K562 (cell line): ENCODE results near the gene FARP1. TPM values are rescaled to one million over a fixed set of nuclear protein-coding genes. Genes with fewer than 3 reads are reported as not detected.

Experiments used
- ATAC-seq: fragments of 200-7000 bp; cut with Tn5 transposase; 3 replicates; pipeline ENCODE4 v1.9.1; 2020; ENCODE audit warnings: moderate library complexity
- BruUV-seq: library from RNA; stranded (reverse); fragments of 400-500 nt; replicated peaks from 2 replicates; lab custom pipeline; 2021; lab: Mats Ljungman, UMichigan
- CTCF ChIA-PET: fragments of 300-600 bp; formaldehyde crosslinking; extraction: SDS; loops from one replicate; lab custom pipeline; 2021; ENCODE audit warnings: low intra/inter-chr PET ratio; lab: Yijun Ruan, JAX
- POLR2A ChIA-PET: fragments of 300-600, 350-650 bp; sonication (Branson Sonifier 250); formaldehyde crosslinking; extraction: SDS; loops from one replicate; lab custom pipeline; 2021; ENCODE audit warnings: antibody characterized with exemption, inconsistent platforms; lab: Yijun Ruan, JAX
- DNase-seq, 4 experiments: peaks; one replicate each; pipeline versions ENCODE4 v3.0.0 to v3.0.0-alpha.2; 2011 to 2018; ENCODE audit warnings: low spot score in 3 of 4, mixed read lengths in 3 of 4; ENCODE audit errors: extremely low read depth in 1 of 4
- FAIRE-seq: peaks from 2 replicates; lab custom pipeline; 2011; peaks lifted over from hg19 to GRCh38; lab: Jason Lieb, UNC
- H2AFZ ChIP-seq: 2 replicates; pipeline ENCODE4 v1.6.0; 2011; ENCODE audit warnings: low read depth, low read length, control low read depth, inconsistent platforms
- H3K27ac ChIP-seq: fragments of 200-600 bp; 3 replicates; pipeline ENCODE4 v1.8.0; 2011; ENCODE audit warnings: low read depth, mild to moderate bottlenecking, control low read depth, inconsistent platforms, low read length, moderate library complexity, mixed read lengths; ENCODE audit errors: extremely low read depth
- H3K27me3 ChIP-seq, 2 experiments: fragments of 300-600 bp in 1 of 2; 2 replicates in 1 of 2; 3 replicates in 1 of 2; pipeline versions ENCODE4 v1.6.0 to v1.8.0; 2011; ENCODE audit warnings: inconsistent platforms in 2 of 2, low read length in 2 of 2, mild to moderate bottlenecking in 1 of 2, mixed read lengths in 1 of 2, moderate library complexity in 1 of 2; ENCODE audit not compliant: control insufficient read depth in 2 of 2, insufficient read depth in 2 of 2
- H3K36me3 ChIP-seq: fragments of 300-600 bp; 3 replicates; pipeline ENCODE4 v1.8.0; 2011; ENCODE audit warnings: mild to moderate bottlenecking, low read length, inconsistent platforms; ENCODE audit not compliant: control insufficient read depth, insufficient read depth
- H3K4me1 ChIP-seq, 2 experiments: fragments of 200-600 bp in 1 of 2; replicated peaks in 1 of 2; 2 replicates in 1 of 2; 3 replicates in 1 of 2; pipeline versions ENCODE4 v1.5.1 to v1.8.0; 2011; ENCODE audit warnings: inconsistent platforms in 2 of 2, low read length in 2 of 2, mild to moderate bottlenecking in 1 of 2, mixed read lengths in 1 of 2, moderate library complexity in 1 of 2; ENCODE audit not compliant: control insufficient read depth in 2 of 2, insufficient read depth in 2 of 2
- H3K4me2 ChIP-seq: 2 replicates; pipeline ENCODE4 v1.6.1; 2011; ENCODE audit warnings: low read length, control low read depth, inconsistent platforms, mixed read lengths; ENCODE audit not compliant: insufficient read depth
- H3K4me3 ChIP-seq: fragments of 200-600 bp; sonication (generic), shearing (Covaris generic); 2 replicates; pipeline ENCODE4 v1.5.1; 2016; ENCODE audit warnings: control low read depth, inconsistent platforms
- H3K79me2 ChIP-seq: fragments of 200-600 bp; 3 replicates; pipeline ENCODE4 v1.8.0; 2011; ENCODE audit warnings: low read length, inconsistent platforms; ENCODE audit not compliant: control insufficient read depth, insufficient read depth
- H3K9ac ChIP-seq, 2 experiments: 2 replicates each; pipeline versions ENCODE4 v1.6.0 to v1.6.1; 2011; ENCODE audit warnings: low read depth in 2 of 2, low read length in 2 of 2, control low read depth in 1 of 2, inconsistent platforms in 1 of 2, mild to moderate bottlenecking in 1 of 2, mixed read lengths in 1 of 2; ENCODE audit not compliant: insufficient read depth in 1 of 2
- H3K9me1 ChIP-seq: one replicate; pipeline ENCODE4 v1.6.0; 2011; ENCODE audit warnings: inconsistent platforms, mild to moderate bottlenecking, low read length, moderate library complexity; ENCODE audit not compliant: control insufficient read depth, insufficient read depth
- H3K9me3 ChIP-seq: replicated peaks from 2 replicates; pipeline ENCODE4 v1.5.1; 2011; ENCODE audit warnings: low read depth, low read length, inconsistent platforms; ENCODE audit not compliant: control insufficient read depth, insufficient read depth
- H4K20me1 ChIP-seq: replicated peaks from 2 replicates; pipeline ENCODE4 v1.6.1; 2011; ENCODE audit warnings: low read length, inconsistent platforms, mixed read lengths; ENCODE audit not compliant: control insufficient read depth, insufficient read depth
- FOXK2 ChIP-seq, 2 experiments: fragments of 450-650 bp; IDR thresholded peaks in 1 of 2; conservative IDR thresholded peaks in 1 of 2; 2 replicates each; pipeline ENCODE4 v1.6.1; 2016; ENCODE audit warnings: low read depth in 2 of 2, mild to moderate bottlenecking in 1 of 2
- L3MBTL2 ChIP-seq: fragments of 450-650 bp; IDR thresholded peaks from 2 replicates; pipeline ENCODE4 v1.6.1; 2016; ENCODE audit warnings: mild to moderate bottlenecking, moderate library complexity
- LCOR ChIP-seq: sonication (generic); formaldehyde crosslinking; IDR thresholded peaks from 2 replicates; pipeline ENCODE4 v1.8.0; 2022; ENCODE audit warnings: mild to moderate bottlenecking, missing genetic modification reagents
- PHB2 ChIP-seq: fragments of 450-650 bp; IDR thresholded peaks from 2 replicates; pipeline ENCODE4 v1.6.1; 2017; ENCODE audit warnings: low read depth
- SMAD2 ChIP-seq: fragments of 150-350 bp; IDR thresholded peaks from 2 replicates; pipeline ENCODE4 v1.6.1; 2014; ENCODE audit warnings: low read depth, mild to moderate bottlenecking, low read length
- SMC3 ChIP-seq: conservative IDR thresholded peaks from 2 replicates; pipeline ENCODE4 v1.6.1; 2011; ENCODE audit warnings: low read depth, low read length, improper control_type of control experiment; ENCODE audit not compliant: insufficient read depth
- STAT5B ChIP-seq: fragments of 250-450 bp; sonication (Bioruptor Pico); IDR thresholded peaks from 2 replicates; pipeline ENCODE4 v1.8.0; 2021; ENCODE audit warnings: mild to moderate bottlenecking, inconsistent platforms
- ZNF140 ChIP-seq: fragments of 250-450 bp; sonication (Bioruptor Pico); IDR thresholded peaks from 2 replicates; pipeline ENCODE4 v1.8.0; 2021; ENCODE audit warnings: moderate library complexity, mild to moderate bottlenecking, inconsistent platforms
- WGBS: fragments of 100-300 bp; shearing (Covaris generic); methylation state at CpG from one replicate; pipeline ENCODE4 v1.1.6; 2016; ENCODE audit warnings: low coverage, mixed read lengths; ENCODE audit not compliant: insufficient coverage; ENCODE audit errors: missing lambda C conversion rate; 5-methylcytosine and 5-hydroxymethylcytosine counted together
- in situ Hi-C: fragments of 300-500 bp; cut with MboI; formaldehyde crosslinking; loops from 4 replicates; pipeline ENCODE4 v1.15.0; 2018; ENCODE audit warnings: inconsistent platforms, mixed read lengths
- intact Hi-C: fragments of 100-400 bp; cut with micrococcal nuclease; formaldehyde crosslinking; loops from 2 replicates; pipeline ENCODE4 v1.14.2; 2022
- polyA plus RNA-seq, 8 experiments: library from polyadenylated mRNA; depleted of rRNA in 4 of 8; stranded (reverse) in 5 of 8; unstranded in 3 of 8; fragments of >200 nt; fragmentation: Nextera tagmentation in 2 of 8; fragmentation: Illumina TruSeq in 1 of 8; extraction: Ambion mirVana in 2 of 8; extraction: Trizol in 1 of 8; gene quantifications; 2 replicates each; pipeline versions ENCODE4 v1.2.1 to v1.2.3, GENCODE V29; 2011 to 2014; ENCODE audit warnings: inconsistent platforms in 1 of 8, missing spikeins in 1 of 8
- total RNA-seq, 7 experiments: library from RNA; depleted of rRNA in 6 of 7; stranded (reverse); fragments of >200 nt in 6 of 7; fragmentation: Illumina TruSeq in 2 of 7; extraction: Trizol in 2 of 7; gene quantifications; 2 replicates each; pipeline versions ENCODE4 v1.2.1 to v1.2.3, GENCODE V29; 2011 to 2021; ENCODE audit warnings: low replicate concordance in 1 of 7
- TF ChIP-seq, protein P1 (sequence below): fragments of 250-450 bp; sonication (Bioruptor Pico); IDR thresholded peaks from 2 replicates; pipeline ENCODE4 v1.5.0; 2021; ENCODE audit warnings: mild to moderate bottlenecking, borderline replicate concordance
- TF ChIP-seq, protein P2 (sequence below): fragments of 450-650 bp; conservative IDR thresholded peaks from 2 replicates; pipeline ENCODE4 v1.6.1; 2016; ENCODE audit warnings: missing genetic modification characterization, low read depth, mild to moderate bottlenecking, missing compliant biosample characterization, moderate library complexity

FARP1 gene
- total and polyA plus RNA-seq, 9 of the 15 experiments (the other 6 are each of a cell fraction or from before 2014, with no cell fraction given), result 0.03 to 0.29 (median 0.05) TPM; not detected in 3

DNA sequence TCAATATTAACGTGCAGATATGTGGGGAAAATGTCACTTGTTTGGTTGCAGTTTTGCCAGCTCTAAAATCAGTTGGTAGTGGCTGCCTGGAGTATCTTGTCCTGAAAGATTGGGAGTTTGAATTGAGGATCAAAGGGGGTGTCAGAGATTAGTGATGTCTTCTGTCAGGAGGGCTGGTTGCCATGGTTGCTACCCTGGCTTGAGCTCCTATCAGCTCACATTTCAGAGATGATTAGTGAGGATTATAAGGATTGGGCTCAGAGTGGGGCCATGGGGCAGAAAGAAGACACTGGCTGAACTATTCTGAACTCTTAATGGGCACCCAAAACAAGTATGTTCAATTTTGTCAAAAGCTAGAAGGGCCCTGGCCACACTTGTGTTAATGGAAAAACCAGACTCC is 129.7 kb downstream of the FARP1 start:
- H3K9me1 ChIP-seq, result no peaks in the 10 kb centered on the region
- no peak overlapping the region for H3K27ac ChIP-seq
- DNase-seq (no peak), ATAC-seq (no peak), FAIRE-seq (no peak)
- H3K36me3 ChIP-seq, result no peaks in the 10 kb centered on the region
- TF ChIP-seq ZNF140, result no peak
- TF ChIP-seq SMC3, result no peak
- TF ChIP-seq, protein P1, sequence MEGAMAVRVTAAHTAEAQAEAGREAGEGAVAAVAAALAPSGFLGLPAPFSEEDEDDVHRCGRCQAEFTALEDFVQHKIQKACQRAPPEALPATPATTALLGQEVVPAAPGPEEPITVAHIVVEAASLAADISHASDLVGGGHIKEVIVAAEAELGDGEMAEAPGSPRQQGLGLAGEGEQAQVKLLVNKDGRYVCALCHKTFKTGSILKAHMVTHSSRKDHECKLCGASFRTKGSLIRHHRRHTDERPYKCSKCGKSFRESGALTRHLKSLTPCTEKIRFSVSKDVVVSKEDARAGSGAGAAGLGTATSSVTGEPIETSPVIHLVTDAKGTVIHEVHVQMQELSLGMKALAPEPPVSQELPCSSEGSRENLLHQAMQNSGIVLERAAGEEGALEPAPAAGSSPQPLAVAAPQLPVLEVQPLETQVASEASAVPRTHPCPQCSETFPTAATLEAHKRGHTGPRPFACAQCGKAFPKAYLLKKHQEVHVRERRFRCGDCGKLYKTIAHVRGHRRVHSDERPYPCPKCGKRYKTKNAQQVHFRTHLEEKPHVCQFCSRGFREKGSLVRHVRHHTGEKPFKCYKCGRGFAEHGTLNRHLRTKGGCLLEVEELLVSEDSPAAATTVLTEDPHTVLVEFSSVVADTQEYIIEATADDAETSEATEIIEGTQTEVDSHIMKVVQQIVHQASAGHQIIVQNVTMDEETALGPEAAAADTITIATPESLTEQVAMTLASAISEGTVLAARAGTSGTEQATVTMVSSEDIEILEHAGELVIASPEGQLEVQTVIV, result no peak
- no peak for TF ChIP-seq FOXK2 (conservative IDR thresholded peaks at IDR 0.05 in 1 of 2, IDR thresholded peaks at IDR 0.05 in 1 of 2; ENCODE audit: low read depth in 2 of 2)
- no peak for TF ChIP-seq PHB2
- no peak for TF ChIP-seq LCOR (CRISPR knock-in tag)
- no peak for TF ChIP-seq SMAD2
- TF ChIP-seq, protein P2, sequence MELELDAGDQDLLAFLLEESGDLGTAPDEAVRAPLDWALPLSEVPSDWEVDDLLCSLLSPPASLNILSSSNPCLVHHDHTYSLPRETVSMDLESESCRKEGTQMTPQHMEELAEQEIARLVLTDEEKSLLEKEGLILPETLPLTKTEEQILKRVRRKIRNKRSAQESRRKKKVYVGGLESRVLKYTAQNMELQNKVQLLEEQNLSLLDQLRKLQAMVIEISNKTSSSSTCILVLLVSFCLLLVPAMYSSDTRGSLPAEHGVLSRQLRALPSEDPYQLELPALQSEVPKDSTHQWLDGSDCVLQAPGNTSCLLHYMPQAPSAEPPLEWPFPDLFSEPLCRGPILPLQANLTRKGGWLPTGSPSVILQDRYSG (tag), result no peak
- no peak for TF ChIP-seq STAT5B (CRISPR knock-in tag)
- TF ChIP-seq L3MBTL2, result no peak
- no peaks in the 10 kb centered on the region for H4K20me1 ChIP-seq
- no peaks in the 10 kb centered on the region for H3K9me3 ChIP-seq
- no peaks in the 10 kb centered on the region for H3K79me2 ChIP-seq
- intact Hi-C loops, result no loop called here
- H3K4me1 ChIP-seq, result no peaks in the 10 kb centered on the region
- ChIA-PET POLR2A (interaction anchor here (0.6 kb wide), 1 partner anchor 33 kb away, joined by 4 read pairs; no protein-coding TSS in a partner anchor), CTCF (no interaction called here)
- H2AFZ ChIP-seq, result no peak overlapping the region
- peaks cover 0 to 6% of the 10 kb centered on the region in 2 experiments; a peak in 1 of 5 replicates for H3K27me3 ChIP-seq
- H3K4me2 ChIP-seq, result no peak overlapping the region
- no peak overlapping the region for H3K4me3 ChIP-seq
- H3K9ac ChIP-seq, result no peak overlapping the region
- WGBS, result 0% methylated on average over 1 of the region's 1 CpG
- in situ Hi-C loops, result no loop called here
- no TSS peak for BruUV-seq
